Spleen (tissue), 11 donors: ENCODE results near the gene AKNAD1. TPM values are rescaled to one million over a fixed set of nuclear protein-coding genes. Genes with fewer than 3 reads are reported as not detected.

Experiments used
- DNase-seq: peaks from one replicate; pipeline ENCODE4 v3.0.0-alpha.2; 2020
- H3K27ac ChIP-seq, 8 donors: fragments of 200-600 bp; sonication (generic) in 7 of 8; 1 replicate in 4 of 8; 2 replicates in 4 of 8; pipeline versions ENCODE4 v1.5.0 to v1.8.0; 2016 to 2021; ENCODE audit warnings: inconsistent platforms in 4 of 8, mild to moderate bottlenecking in 4 of 8, moderate library complexity in 1 of 8
- H3K27me3 ChIP-seq, 7 donors: fragments of 200-600 bp; sonication (generic) in 6 of 7; replicated peaks in 1 of 7; 1 replicate in 4 of 7; 2 replicates in 3 of 7; pipeline versions ENCODE4 v1.5.0 to v1.8.0; 2016 to 2021; ENCODE audit warnings: inconsistent platforms in 3 of 7, mild to moderate bottlenecking in 1 of 7
- H3K36me3 ChIP-seq, 6 donors: fragments of 200-600 bp; sonication (generic) in 5 of 6; 1 replicate in 4 of 6; 2 replicates in 2 of 6; pipeline versions ENCODE4 v1.5.0 to v1.8.0; 2016 to 2021; ENCODE audit warnings: inconsistent platforms in 2 of 6
- H3K4me1 ChIP-seq, 6 donors: fragments of 200-600 bp; sonication (generic) in 5 of 6; 1 replicate in 3 of 6; 2 replicates in 3 of 6; pipeline versions ENCODE4 v1.5.0 to v1.8.0; 2016 to 2021; ENCODE audit warnings: inconsistent platforms in 3 of 6
- H3K4me3 ChIP-seq, 8 donors: fragments of 200-600 bp; sonication (generic) in 7 of 8; 1 replicate in 4 of 8; 2 replicates in 4 of 8; pipeline versions ENCODE4 v1.5.0 to v1.8.0; 2016 to 2021; ENCODE audit warnings: inconsistent platforms in 4 of 8, mild to moderate bottlenecking in 4 of 8, moderate library complexity in 2 of 8
- H3K9me3 ChIP-seq, 8 donors: fragments of 200-600 bp; sonication (generic) in 7 of 8; 1 replicate in 4 of 8; 2 replicates in 4 of 8; pipeline versions ENCODE4 v1.5.0 to v1.8.0; 2016 to 2021; ENCODE audit warnings: inconsistent platforms in 4 of 8
- POLR2A ChIP-seq, 3 donors: fragments of 450-650 bp; IDR thresholded peaks; one replicate each; pipeline ENCODE4 v1.5.1; 2017; ENCODE audit warnings: antibody characterized with exemption in 3 of 3, mild to moderate bottlenecking in 1 of 3
- POLR2AphosphoS5 ChIP-seq, 3 donors: sonication (generic); formaldehyde crosslinking; IDR thresholded peaks; one replicate each; pipeline ENCODE4 v1.5.1; 2017; ENCODE audit warnings: antibody characterized with exemption in 3 of 3
- WGBS, 5 donors: extraction: QIAGEN DNeasy Blood & Tissue Kit in 3 of 5; methylation state at CpG; one replicate each; pipeline versions ENCODE4 v1.1.5 to v1.1.7; 2013 to 2018; 5-methylcytosine and 5-hydroxymethylcytosine counted together
- intact Hi-C: fragments of 100-400 bp; cut with DNase I; formaldehyde crosslinking; loops from one replicate; pipeline ENCODE4 v1.15.0; 2023; ENCODE audit warnings: low total_unique reads
- polyA plus RNA-seq, 3 donors: library from polyadenylated mRNA; stranded (reverse); fragments of 200-250 nt; gene quantifications; one replicate each; pipeline ENCODE4 v1.2.1, GENCODE V29; 2013
- total RNA-seq, 7 donors: library from RNA; depleted of rRNA in 3 of 7; stranded (reverse); fragments of >200 nt in 3 of 7; fragmentation: NEBNext Ultra II Directional in 4 of 7; extraction: Animal tissue kit (Norgen Biotek cat#: 25700) in 4 of 7; gene quantifications; one replicate each; pipeline versions ENCODE4 v1.1.0 to v1.2.1, GENCODE V29; 2016 to 2021
- TF ChIP-seq, protein P1 (sequence below), 11 experiments: fragments of 200-600 bp in 7 of 11; fragments of 450-650 bp in 4 of 11; sonication (generic) in 4 of 11; IDR thresholded peaks in 8 of 11; conservative IDR thresholded peaks in 3 of 11; 1 replicate in 7 of 11; 2 replicates in 4 of 11; pipeline versions ENCODE4 v1.4.0 to v1.8.0; 2016 to 2021; ENCODE audit warnings: antibody characterized with exemption in 11 of 11, inconsistent platforms in 4 of 11, mild to moderate bottlenecking in 1 of 11
- donor health status: healthy with polysubstance abuse.
- donor health status: DM: no; HTN: no; CAD: no; lungs with moderate emphysema.
- donor health status: DM: no; HTN: no; CAD: no.
- donor health status: Bipolar disorder and iron deficiency.
- donor health status: healthy.
- donor health status: DM: no; HTN: no; CAD: no.
- donor health status: DM: yes; HTN: yes; CAD: no.

AKNAD1 gene
- total and polyA plus RNA-seq, 10 donors: 0.03 to 0.11 TPM; not detected in 8

DNA sequence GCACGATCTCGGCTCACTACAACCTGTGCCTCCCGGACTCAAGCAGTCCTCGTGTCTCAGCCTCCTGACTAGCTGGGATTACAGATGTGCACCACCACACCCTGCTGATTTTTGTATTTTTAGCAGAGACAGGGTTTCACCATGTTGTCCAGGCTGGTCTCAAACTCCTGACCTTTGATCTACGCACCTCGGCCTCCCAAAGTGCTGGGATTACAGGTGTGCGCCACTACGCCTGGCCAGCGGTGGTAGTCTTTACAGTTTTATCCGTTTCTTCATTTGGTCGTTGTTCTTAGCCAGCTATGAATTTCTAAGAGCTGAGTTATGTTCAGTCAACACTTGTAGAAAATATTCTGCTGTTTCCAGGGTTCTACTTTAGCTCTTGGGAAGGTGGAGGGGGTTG, 53.3 kb downstream of the AKNAD1 start:
- Histone ChIP-seq H3K36me3 (peaks cover 0 to 100% (median 77%) of the 10 kb centered on the region in 6 donors), H3K27ac (no peak overlapping the region), H3K4me1 (no peaks in the 10 kb centered on the region), H3K27me3 (no peaks in the 10 kb centered on the region), H3K9me3 (no peaks in the 10 kb centered on the region), H3K4me3 (no peak overlapping the region)
- WGBS, 5 donors: 96 to 99% (median 96%) methylated on average over 11 of the region's 11 CpGs
- no peak for TF ChIP-seq POLR2A (IDR thresholded peaks at IDR 0.05)
- no peak for TF ChIP-seq POLR2AphosphoS5 (IDR thresholded peaks at IDR 0.05)
- TF ChIP-seq, protein P1, sequence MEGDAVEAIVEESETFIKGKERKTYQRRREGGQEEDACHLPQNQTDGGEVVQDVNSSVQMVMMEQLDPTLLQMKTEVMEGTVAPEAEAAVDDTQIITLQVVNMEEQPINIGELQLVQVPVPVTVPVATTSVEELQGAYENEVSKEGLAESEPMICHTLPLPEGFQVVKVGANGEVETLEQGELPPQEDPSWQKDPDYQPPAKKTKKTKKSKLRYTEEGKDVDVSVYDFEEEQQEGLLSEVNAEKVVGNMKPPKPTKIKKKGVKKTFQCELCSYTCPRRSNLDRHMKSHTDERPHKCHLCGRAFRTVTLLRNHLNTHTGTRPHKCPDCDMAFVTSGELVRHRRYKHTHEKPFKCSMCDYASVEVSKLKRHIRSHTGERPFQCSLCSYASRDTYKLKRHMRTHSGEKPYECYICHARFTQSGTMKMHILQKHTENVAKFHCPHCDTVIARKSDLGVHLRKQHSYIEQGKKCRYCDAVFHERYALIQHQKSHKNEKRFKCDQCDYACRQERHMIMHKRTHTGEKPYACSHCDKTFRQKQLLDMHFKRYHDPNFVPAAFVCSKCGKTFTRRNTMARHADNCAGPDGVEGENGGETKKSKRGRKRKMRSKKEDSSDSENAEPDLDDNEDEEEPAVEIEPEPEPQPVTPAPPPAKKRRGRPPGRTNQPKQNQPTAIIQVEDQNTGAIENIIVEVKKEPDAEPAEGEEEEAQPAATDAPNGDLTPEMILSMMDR (IDR thresholded peaks at IDR 0.05 in 8 of 11, conservative IDR thresholded peaks at IDR 0.05 in 3 of 11): no peak
- intact Hi-C loops: no loop called here
- DNase-seq: no peak

- intact Hi-C loops: no loop called here
- Histone ChIP-seq H3K36me3 (peaks cover 0 to 100% (median 85%) of the 10 kb centered on the region in 6 donors), H3K4me3 (no peak overlapping the region), H3K4me1 (no peaks in the 10 kb centered on the region), H3K27ac (no peak overlapping the region), H3K27me3 (no peaks in the 10 kb centered on the region), H3K9me3 (no peaks in the 10 kb centered on the region)
- DNase-seq: no peak
- TF ChIP-seq POLR2AphosphoS5 (IDR thresholded peaks at IDR 0.05): no peak
- TF ChIP-seq, protein P1 (IDR thresholded peaks at IDR 0.05 in 8 of 11, conservative IDR thresholded peaks at IDR 0.05 in 3 of 11): no peak
- no peak for TF ChIP-seq POLR2A (IDR thresholded peaks at IDR 0.05)
Observed at GRCh38 chr1:108801101-108801500, 55.8 kb downstream of the AKNAD1 start.

DNA sequence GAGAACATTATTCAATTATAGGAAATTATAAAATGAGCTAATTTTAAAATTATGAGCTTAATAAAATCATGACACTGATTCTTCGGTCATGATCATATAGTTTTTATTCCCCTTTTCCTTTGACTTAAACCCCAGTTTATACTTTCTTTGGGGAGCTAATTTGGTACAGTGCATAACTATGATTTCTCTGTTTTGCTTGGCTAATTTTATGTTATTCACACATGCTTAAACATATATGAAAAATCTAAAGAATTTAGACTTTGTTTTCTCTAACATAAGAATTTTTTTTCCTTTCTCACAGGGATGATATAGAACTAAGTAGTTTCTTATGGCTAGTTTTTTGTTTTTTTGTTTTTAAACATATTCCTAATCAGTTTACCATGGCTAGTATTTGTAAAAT, 57.9 kb downstream of the AKNAD1 start:
- Histone ChIP-seq H3K36me3 (peaks cover 0 to 100% (median 88%) of the 10 kb centered on the region in 6 donors), H3K9me3 (no peaks in the 10 kb centered on the region), H3K27ac (no peak overlapping the region), H3K4me1 (no peaks in the 10 kb centered on the region), H3K4me3 (no peak overlapping the region), H3K27me3 (no peaks in the 10 kb centered on the region)
- intact Hi-C loops: no loop called here
- 94 to 98% (median 98%) methylated on average over 1 of the region's 1 CpG for WGBS, 5 donors
- no peak for DNase-seq
- no peak for TF ChIP-seq POLR2A (IDR thresholded peaks at IDR 0.05)

GRCh38 chr1:108792420-108792819, 64.5 kb downstream of the AKNAD1 start:
- TF ChIP-seq POLR2AphosphoS5 (IDR thresholded peaks at IDR 0.05) (no peak), POLR2A (IDR thresholded peaks at IDR 0.05) (no peak)
- TF ChIP-seq, protein P1 (IDR thresholded peaks at IDR 0.05 in 8 of 11, conservative IDR thresholded peaks at IDR 0.05 in 3 of 11): no peak
- intact Hi-C loops: no loop called here
- Histone ChIP-seq H3K4me3 (no peak overlapping the region), H3K9me3 (peaks cover 0 to 24% (median 21%) of the 10 kb centered on the region in 8 donors), H3K27ac (no peak overlapping the region), H3K4me1 (no peaks in the 10 kb centered on the region), H3K36me3 (peaks cover 0 to 100% (median 59%) of the 10 kb centered on the region in 6 donors), H3K27me3 (no peaks in the 10 kb centered on the region)
- DNase-seq: no peak
- WGBS, 5 donors: 96 to 100% (median 99%) methylated on average over 2 of the region's 2 CpGs

DNA sequence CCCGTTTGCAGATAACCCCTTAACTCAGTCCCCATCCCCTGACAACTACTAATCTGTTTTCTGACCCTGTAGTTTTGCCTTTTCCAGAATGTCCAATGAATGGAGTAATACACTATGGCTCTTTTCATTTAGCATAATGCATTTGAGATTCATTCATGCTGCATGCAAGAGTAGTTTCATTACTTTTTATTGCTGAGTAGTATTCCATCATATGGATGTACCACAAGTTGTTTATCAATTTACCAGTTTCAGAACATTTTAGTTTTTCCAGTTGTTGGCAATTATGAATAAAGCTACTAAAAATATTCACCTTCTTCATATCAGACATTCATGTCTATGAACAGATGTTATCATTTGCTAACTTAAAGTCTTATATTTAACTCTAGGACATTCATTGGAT, 65.1 kb downstream of the AKNAD1 start:
- TF ChIP-seq POLR2A (IDR thresholded peaks at IDR 0.05): no peak
- no peak for TF ChIP-seq POLR2AphosphoS5 (IDR thresholded peaks at IDR 0.05)
- TF ChIP-seq, protein P1 (IDR thresholded peaks at IDR 0.05 in 8 of 11, conservative IDR thresholded peaks at IDR 0.05 in 3 of 11): no peak
- no peaks in the 10 kb centered on the region for H3K4me1 ChIP-seq
- H3K9me3 ChIP-seq: peaks cover 0 to 24% (median 21%) of the 10 kb centered on the region in 8 donors
- no peak overlapping the region for H3K27ac ChIP-seq
- H3K4me3 ChIP-seq: no peak overlapping the region
- H3K36me3 ChIP-seq: peaks cover 0 to 100% (median 53%) of the 10 kb centered on the region in 6 donors
- H3K27me3 ChIP-seq: no peaks in the 10 kb centered on the region
- 95 to 100% (median 97%) methylated on average over 1 of the region's 1 CpG for WGBS, 5 donors
- DNase-seq: no peak
- intact Hi-C loops: no loop called here
